Mammary epithelial cell (primary cell): Measurements from ENCODE around the gene TIMM13.

Experiments used
- CTCF ChIP-seq, 2 donors: IDR thresholded peaks in 1 of 2; conservative IDR thresholded peaks in 1 of 2; 2 replicates each; pipeline ENCODE4 v1.5.1; 2011 to 2012; ENCODE audit warnings: inconsistent platforms in 2 of 2, low read length in 2 of 2, mild to moderate bottlenecking in 2 of 2, control low read depth in 1 of 2, low read depth in 1 of 2; ENCODE audit not compliant: insufficient read depth in 1 of 2; ENCODE audit errors: extremely low read depth in 1 of 2
- EZH2 ChIP-seq: IDR thresholded peaks from 2 replicates; pipeline ENCODE4 v1.6.1; 2012; ENCODE audit warnings: low read length, inconsistent platforms, borderline replicate concordance

- TF ChIP-seq CTCF (conservative IDR thresholded peaks at IDR 0.05 in 1 of 2, IDR thresholded peaks at IDR 0.05 in 1 of 2; ENCODE audit: extremely low read depth in 1 of 2, insufficient read depth in 1 of 2, low read depth in 1 of 2, low read length in 2 of 2) (no peak), EZH2 (no peak)
These were observed 4.1 kb downstream of the TIMM13 start for GRCh38 chr19:2423071-2423914.
